Esophagus squamous epithelium (tissue), 5 donors: ENCODE measurements around the gene HSPG2. TPM values are rescaled to one million over a fixed set of nuclear protein-coding genes. Genes with fewer than 3 reads are reported as not detected.
A peak's percentile ranks its signal among the peaks of the same experiment; 100 is the strongest.

Experiments used
- DNase-seq: peaks from one replicate; lab custom pipeline; 2025; lab: John Stamatoyannopoulos, UW
- H3K27ac ChIP-seq, 4 donors: fragments of 200-600 bp; sonication (generic); one replicate each; pipeline ENCODE4 v1.5.1; 2016 to 2019; ENCODE audit warnings: mild to moderate bottlenecking in 1 of 4
- H3K27me3 ChIP-seq, 4 donors: fragments of 200-600 bp; sonication (generic); 1 replicate in 3 of 4; 2 replicates in 1 of 4; pipeline versions ENCODE4 v1.5.1 to v1.6.0; 2017 to 2021; ENCODE audit warnings: antibody characterized with exemption in 1 of 4
- H3K36me3 ChIP-seq, 3 donors: fragments of 200-600 bp; sonication (generic); one replicate each; pipeline ENCODE4 v1.5.1; 2016 to 2019
- H3K4me1 ChIP-seq, 3 donors: fragments of 200-600 bp; sonication (generic); one replicate each; pipeline ENCODE4 v1.5.1; 2017 to 2019
- H3K4me3 ChIP-seq, 4 donors: fragments of 200-600 bp; sonication (generic); 1 replicate in 3 of 4; 2 replicates in 1 of 4; pipeline ENCODE4 v1.5.1; 2016 to 2019; ENCODE audit warnings: mild to moderate bottlenecking in 2 of 4, moderate library complexity in 1 of 4
- H3K9me3 ChIP-seq, 3 donors: fragments of 200-600 bp; sonication (generic); one replicate each; pipeline ENCODE4 v1.5.1; 2016 to 2019
- POLR2A ChIP-seq, 4 donors: fragments of 450-650 bp; IDR thresholded peaks; one replicate each; pipeline ENCODE4 v1.6.1; 2017; ENCODE audit warnings: antibody characterized with exemption in 4 of 4, mild to moderate bottlenecking in 4 of 4, moderate library complexity in 3 of 4
- WGBS, 2 donors: methylation state at CpG; one replicate each; pipeline ENCODE4 v1.1.5; 2018; 5-methylcytosine and 5-hydroxymethylcytosine counted together
- intact Hi-C: fragments of 100-400 bp; cut with DNase I; formaldehyde crosslinking; loops from one replicate; pipeline ENCODE4 v1.15.0; 2022
- total RNA-seq, 4 donors: library from RNA; depleted of rRNA; stranded (reverse); fragments of >200 nt; gene quantifications; one replicate each; pipeline ENCODE4 v1.1.0, GENCODE V29; 2016
- TF ChIP-seq, protein P1 (sequence below), 6 experiments: fragments of 450-650 bp in 4 of 6; fragments of 200-600 bp in 2 of 6; sonication (generic) in 2 of 6; IDR thresholded peaks; one replicate each; pipeline ENCODE4 v1.5.1; 2016 to 2019; ENCODE audit warnings: antibody characterized with exemption in 6 of 6, mild to moderate bottlenecking in 4 of 6, moderate library complexity in 4 of 6
- donor health status: DM: yes; HTN: yes; CAD: no.

The HSPG2 gene
- total RNA-seq, 4 donors from 2014 or later = 44.9 to 107 (median 54.2) TPM

DNA sequence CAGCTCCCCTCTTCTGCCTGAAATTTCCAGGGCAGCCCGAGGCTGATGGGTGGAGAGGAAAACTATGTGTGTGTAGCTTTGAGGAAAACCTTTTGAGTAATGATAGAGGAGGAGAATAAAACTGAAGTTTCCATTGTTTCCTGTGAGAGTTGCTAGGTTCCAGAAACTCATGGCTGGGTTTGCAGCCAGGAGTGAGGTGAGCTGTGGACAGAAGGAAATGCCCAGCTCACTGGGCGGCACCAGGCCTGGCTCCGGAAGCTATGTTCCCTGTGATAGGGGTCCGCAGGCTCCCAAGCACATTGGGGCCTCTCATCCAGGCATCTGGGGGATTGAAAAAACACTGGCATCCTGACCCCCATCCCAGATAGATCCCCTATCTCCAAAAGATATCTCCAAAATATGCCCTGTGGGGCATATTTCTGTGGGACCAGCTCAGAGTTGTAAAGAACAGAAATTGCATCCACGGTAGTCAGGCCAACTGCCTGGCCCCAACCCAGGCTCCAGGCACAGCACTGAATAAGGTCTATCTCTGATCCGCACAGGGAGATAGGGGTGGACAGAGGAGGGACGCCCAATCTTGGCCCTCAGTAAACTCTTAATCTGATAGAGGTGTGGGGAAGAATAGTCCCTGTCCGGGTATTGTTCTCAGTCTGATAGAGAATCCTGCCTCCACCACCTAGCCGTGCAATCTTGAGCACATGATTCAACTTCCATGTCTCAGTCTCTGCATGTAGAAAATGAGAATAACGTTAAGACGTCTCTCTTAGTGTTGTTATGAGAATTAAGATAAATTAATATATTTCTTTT is 1.8 kb upstream of the HSPG2 start:
- DNase-seq = no peak
- no peaks in the 10 kb centered on the region for H3K36me3 ChIP-seq
- intact Hi-C loops = no loop called here
- H3K27me3 ChIP-seq = no peaks in the 10 kb centered on the region
- TF ChIP-seq, protein P1, sequence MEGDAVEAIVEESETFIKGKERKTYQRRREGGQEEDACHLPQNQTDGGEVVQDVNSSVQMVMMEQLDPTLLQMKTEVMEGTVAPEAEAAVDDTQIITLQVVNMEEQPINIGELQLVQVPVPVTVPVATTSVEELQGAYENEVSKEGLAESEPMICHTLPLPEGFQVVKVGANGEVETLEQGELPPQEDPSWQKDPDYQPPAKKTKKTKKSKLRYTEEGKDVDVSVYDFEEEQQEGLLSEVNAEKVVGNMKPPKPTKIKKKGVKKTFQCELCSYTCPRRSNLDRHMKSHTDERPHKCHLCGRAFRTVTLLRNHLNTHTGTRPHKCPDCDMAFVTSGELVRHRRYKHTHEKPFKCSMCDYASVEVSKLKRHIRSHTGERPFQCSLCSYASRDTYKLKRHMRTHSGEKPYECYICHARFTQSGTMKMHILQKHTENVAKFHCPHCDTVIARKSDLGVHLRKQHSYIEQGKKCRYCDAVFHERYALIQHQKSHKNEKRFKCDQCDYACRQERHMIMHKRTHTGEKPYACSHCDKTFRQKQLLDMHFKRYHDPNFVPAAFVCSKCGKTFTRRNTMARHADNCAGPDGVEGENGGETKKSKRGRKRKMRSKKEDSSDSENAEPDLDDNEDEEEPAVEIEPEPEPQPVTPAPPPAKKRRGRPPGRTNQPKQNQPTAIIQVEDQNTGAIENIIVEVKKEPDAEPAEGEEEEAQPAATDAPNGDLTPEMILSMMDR (IDR thresholded peaks at IDR 0.05) = no peak
- no peak for TF ChIP-seq POLR2A (IDR thresholded peaks at IDR 0.05)
- no peaks in the 10 kb centered on the region for H3K9me3 ChIP-seq
- WGBS, 2 donors = 41 to 43% methylated on average over 9 of the region's 11 CpGs
- H3K4me3 ChIP-seq = no peak overlapping the region
- H3K4me1 ChIP-seq = peaks cover 31 to 95% (median 64%) of the 10 kb centered on the region in 3 donors
- peak overlapping the region; percentile 87 to 97 (median 92) for H3K27ac ChIP-seq

DNA sequence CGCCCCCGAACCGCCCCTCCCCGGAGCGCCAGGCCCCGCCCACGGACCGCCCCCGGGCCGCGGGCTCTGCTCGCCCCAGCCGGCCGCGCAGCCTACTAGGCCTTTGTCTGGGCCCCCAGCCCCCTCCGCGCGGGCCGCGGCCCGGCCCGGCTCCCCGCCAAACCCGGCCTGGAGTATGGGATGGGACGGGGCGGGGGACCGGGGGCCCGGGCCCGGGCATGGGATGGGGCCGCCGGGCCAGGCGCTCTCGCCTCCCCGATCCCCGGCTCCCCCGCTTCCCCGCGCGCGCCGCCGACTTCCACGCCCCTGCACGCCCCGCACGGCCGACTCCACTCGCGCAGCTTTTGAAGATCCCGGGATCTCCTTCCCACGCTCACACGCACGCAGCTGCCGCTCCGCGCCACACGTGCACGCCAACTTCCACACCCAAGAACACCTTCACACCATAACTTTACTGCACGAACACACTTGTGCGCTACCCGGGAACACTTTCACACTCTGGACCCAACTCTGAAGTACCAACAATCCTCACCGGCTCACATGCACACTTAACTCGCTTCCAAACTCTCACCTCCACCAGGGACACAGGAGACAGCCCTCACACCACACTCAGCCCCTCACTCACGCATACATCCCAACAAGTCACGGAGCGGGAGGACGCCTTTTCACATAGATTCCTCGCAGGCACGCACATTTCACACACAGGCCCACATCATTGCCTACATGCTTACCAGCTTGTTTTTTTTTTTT is 437 bp upstream of the HSPG2 start:
- Histone ChIP-seq H3K36me3 (no peaks in the 10 kb centered on the region), H3K4me1 (peaks cover 44 to 95% (median 70%) of the 10 kb centered on the region in 3 donors), H3K4me3 (peak overlapping the region; percentile 40 to 83 (median 71)), H3K9me3 (no peaks in the 10 kb centered on the region), H3K27ac (peak overlapping the region; percentile 87 to 97 (median 92)), H3K27me3 (no peaks in the 10 kb centered on the region)
- WGBS, 2 donors = 26 to 55% methylated on average over 8 to 21 of the region's 69 CpGs
- intact Hi-C loops = no loop called here
- TF ChIP-seq POLR2A (IDR thresholded peaks at IDR 0.05) = peak in 2 of 4 donors; percentile 13 to 44
- TF ChIP-seq, protein P1 (IDR thresholded peaks at IDR 0.05) = peak in 1 of 6 experiments; percentile 7
- DNase-seq = no peak

DNA sequence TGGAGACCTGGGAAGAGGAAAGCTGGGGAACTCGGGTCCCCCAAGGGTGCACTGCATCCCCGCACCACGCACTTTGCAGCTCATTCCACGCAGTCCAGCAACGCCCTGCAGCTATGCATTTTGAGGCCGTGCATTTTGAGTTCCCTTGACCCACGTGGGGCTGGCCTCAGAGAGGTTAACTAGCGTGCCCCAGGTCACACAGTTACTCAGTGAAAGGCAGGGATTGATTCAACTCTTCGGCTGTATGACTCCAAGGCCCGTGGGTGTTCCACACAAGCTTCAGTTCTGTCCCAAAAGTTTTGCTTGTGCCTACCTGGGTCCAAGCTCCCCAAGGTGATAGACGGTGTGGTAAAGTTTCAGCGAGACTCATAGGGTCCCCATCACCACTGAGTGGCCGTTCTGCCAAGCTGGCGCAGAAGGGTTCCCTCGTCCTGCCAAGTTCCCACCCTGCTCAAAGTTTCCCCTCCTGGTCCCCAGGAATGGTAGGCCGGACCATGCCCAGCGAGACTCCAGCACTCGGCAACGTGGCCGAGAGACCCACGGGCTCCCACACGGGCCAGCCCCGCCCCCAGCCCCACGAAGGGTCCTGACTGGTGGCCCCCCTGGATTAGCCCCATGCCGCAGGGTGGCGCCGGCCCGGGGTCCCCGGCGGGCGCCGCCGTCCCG is 611 bp downstream of the HSPG2 start:
- no peaks in the 10 kb centered on the region for H3K9me3 ChIP-seq
- H3K27me3 ChIP-seq = no peaks in the 10 kb centered on the region
- H3K4me1 ChIP-seq = peaks cover 53 to 95% (median 75%) of the 10 kb centered on the region in 3 donors
- 4% methylated on average over 15 of the region's 34 CpGs; no CpG with 5 or more reads in 1 of the 2 donors for WGBS, 2 donors
- intact Hi-C loops = no loop called here
- H3K27ac ChIP-seq = peak overlapping the region; percentile 88 to 97 (median 92)
- DNase-seq = no peak
- H3K4me3 ChIP-seq = peak overlapping the region; percentile 58 to 83 (median 71)
- H3K36me3 ChIP-seq = no peaks in the 10 kb centered on the region
- TF ChIP-seq, protein P1 (IDR thresholded peaks at IDR 0.05) = no peak
- no peak for TF ChIP-seq POLR2A (IDR thresholded peaks at IDR 0.05)

DNA sequence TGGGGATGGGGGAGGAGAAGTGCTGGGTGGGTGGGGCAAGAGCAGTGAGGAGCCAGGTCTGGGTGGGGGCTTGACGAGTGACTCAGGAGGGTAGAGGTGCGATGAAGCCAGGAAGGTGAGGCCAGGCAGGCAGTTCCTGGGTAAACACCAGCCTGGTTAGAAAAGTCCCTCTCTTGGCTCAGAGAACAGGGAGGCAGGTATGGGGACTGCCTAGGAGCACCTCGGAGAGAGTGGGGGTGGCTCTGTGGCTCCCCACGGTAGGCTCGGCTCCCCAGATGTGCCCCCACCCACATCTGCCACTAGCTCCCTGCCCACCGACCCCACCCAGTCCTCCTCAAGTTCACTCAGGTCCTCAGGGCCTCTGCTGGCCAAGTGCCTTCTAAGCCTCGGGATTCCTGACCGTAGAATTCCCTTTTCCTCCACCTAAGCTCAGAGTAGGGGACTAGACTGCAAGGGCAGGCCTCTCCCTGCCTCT is 1.2 kb downstream of the HSPG2 start:
- peak overlapping the region; percentile 88 to 97 (median 92) for H3K27ac ChIP-seq
- no peaks in the 10 kb centered on the region for H3K27me3 ChIP-seq
- no peak for TF ChIP-seq POLR2A (IDR thresholded peaks at IDR 0.05)
- TF ChIP-seq, protein P1 (IDR thresholded peaks at IDR 0.05) = no peak
- intact Hi-C loops = no loop called here
- peaks cover 58 to 95% (median 78%) of the 10 kb centered on the region in 3 donors for H3K4me1 ChIP-seq
- DNase-seq = no peak
- peak overlapping the region; percentile 58 to 83 (median 71) for H3K4me3 ChIP-seq
- WGBS, 2 donors = 20 to 22% methylated on average over 2 to 7 of the region's 8 CpGs
- no peaks in the 10 kb centered on the region for H3K36me3 ChIP-seq
- H3K9me3 ChIP-seq = no peaks in the 10 kb centered on the region
